HepG2 (cell line): ENCODE results near the gene RPS6KA2. TPM values are rescaled to one million over a fixed set of nuclear protein-coding genes. Genes with fewer than 3 reads are reported as not detected.

ENCODE experiments used
- ATAC-seq: fragments of 200-7000 bp; cut with Tn5 transposase; 3 replicates; pipeline ENCODE4 v1.9.1; 2020; ENCODE audit warnings: mild to moderate bottlenecking, moderate library complexity
- BruUV-seq: library from RNA; stranded (reverse); fragments of 400-500 nt; replicated peaks from 2 replicates; lab custom pipeline; 2021; lab: Mats Ljungman, UMichigan
- CTCF ChIA-PET: fragments of 300-600 bp; formaldehyde crosslinking; extraction: SDS; loops from one replicate; lab custom pipeline; 2021; ENCODE audit warnings: low total read pairs, inconsistent platforms, low intra/inter-chr PET ratio; lab: Yijun Ruan, JAX
- POLR2A ChIA-PET: fragments of 350-600 bp; sonication (Branson Sonifier 250); formaldehyde crosslinking; loops from one replicate; lab custom pipeline; 2020; ENCODE audit warnings: antibody characterized with exemption, inconsistent platforms; lab: Yijun Ruan, JAX
- DNase-seq: peaks from one replicate; pipeline ENCODE4 v3.0.0-alpha.2; 2015; ENCODE audit warnings: low spot score
- FAIRE-seq: peaks from 3 replicates; lab custom pipeline; 2011; peaks lifted over from hg19 to GRCh38; lab: Jason Lieb, UNC
- H2AFZ ChIP-seq: one replicate; pipeline ENCODE4 v1.6.1; 2011; ENCODE audit warnings: low read length, inconsistent platforms
- H3K27ac ChIP-seq: fragments of 300-600 bp; 3 replicates; pipeline ENCODE4 v1.8.0; 2011; ENCODE audit warnings: mixed run types, mild to moderate bottlenecking, mixed read lengths, low read length, inconsistent platforms; ENCODE audit not compliant: insufficient read depth; ENCODE audit errors: extremely low read length
- H3K27me3 ChIP-seq, 2 experiments: fragments of 200-600 bp in 1 of 2; 2 replicates in 1 of 2; 3 replicates in 1 of 2; pipeline versions ENCODE4 v1.6.0 to v1.8.0; 2011; ENCODE audit warnings: low read length in 2 of 2, mild to moderate bottlenecking in 2 of 2, moderate library complexity in 2 of 2, inconsistent platforms in 1 of 2; ENCODE audit not compliant: insufficient read depth in 2 of 2, control insufficient read depth in 1 of 2
- H3K36me3 ChIP-seq, 2 experiments: fragments of 200-600 bp in 1 of 2; replicated peaks in 1 of 2; 2 replicates in 1 of 2; 3 replicates in 1 of 2; pipeline versions ENCODE4 v1.5.1 to v1.8.0; 2011; ENCODE audit warnings: low read length in 2 of 2, inconsistent platforms in 1 of 2; ENCODE audit not compliant: insufficient read depth in 2 of 2, control insufficient read depth in 1 of 2
- H3K4me1 ChIP-seq: 2 replicates; pipeline ENCODE4 v1.5.1; 2012; ENCODE audit warnings: low read length, inconsistent platforms; ENCODE audit not compliant: insufficient read depth
- H3K4me2 ChIP-seq: 2 replicates; pipeline ENCODE4 v1.6.0; 2011; ENCODE audit warnings: low read depth, low read length, inconsistent platforms
- H3K4me3 ChIP-seq, 3 experiments: fragments of 200-600 bp in 1 of 3; sonication (generic), shearing (Covaris generic) in 1 of 3; replicated peaks in 1 of 3; 2 replicates each; pipeline ENCODE4 v1.5.1; 2011 to 2016; ENCODE audit warnings: low read length in 3 of 3, inconsistent platforms in 2 of 3, low read depth in 2 of 3, mild to moderate bottlenecking in 2 of 3, control low read depth in 1 of 3, mixed read lengths in 1 of 3; ENCODE audit not compliant: insufficient read depth in 1 of 3
- H3K79me2 ChIP-seq: one replicate; pipeline ENCODE4 v1.6.1; 2011; ENCODE audit warnings: low read length, inconsistent platforms; ENCODE audit not compliant: insufficient read depth
- H3K9ac ChIP-seq: 2 replicates; pipeline ENCODE4 v1.6.0; 2011; ENCODE audit warnings: mild to moderate bottlenecking, low read depth, low read length, inconsistent platforms; ENCODE audit not compliant: insufficient read depth
- H3K9me3 ChIP-seq: 2 replicates; pipeline ENCODE4 v1.5.1; 2012; ENCODE audit warnings: mild to moderate bottlenecking, low read length
- H4K20me1 ChIP-seq: 2 replicates; pipeline ENCODE4 v1.6.0; 2011; ENCODE audit warnings: inconsistent platforms, mild to moderate bottlenecking, low read length, moderate library complexity; ENCODE audit not compliant: insufficient read depth
- ARHGAP35 ChIP-seq: sonication (generic); formaldehyde crosslinking; IDR thresholded peaks from 2 replicates; pipeline ENCODE4 v1.9.0; 2022; ENCODE audit warnings: mild to moderate bottlenecking, inconsistent platforms, moderate library complexity, missing genetic modification reagents, borderline replicate concordance
- FOXK1 ChIP-seq: sonication (generic); formaldehyde crosslinking; IDR thresholded peaks from 2 replicates; pipeline ENCODE4 v1.4.0; 2020; ENCODE audit warnings: low read depth, missing genetic modification reagents, borderline replicate concordance
- HHEX ChIP-seq: IDR thresholded peaks from 2 replicates; pipeline ENCODE4 v1.6.1; 2016; ENCODE audit warnings: control low read depth
- LCORL ChIP-seq, 2 experiments: fragments of 450-650 bp in 1 of 2; sonication (generic) in 1 of 2; formaldehyde crosslinking in 1 of 2; IDR thresholded peaks; 2 replicates each; pipeline versions ENCODE4 v1.5.0 to v1.6.1; 2017 to 2020; ENCODE audit warnings: antibody characterized with exemption in 1 of 2, missing genetic modification reagents in 1 of 2
- NFE2L1 ChIP-seq: sonication (generic); formaldehyde crosslinking; IDR thresholded peaks from 2 replicates; pipeline ENCODE4 v1.4.0; 2020; ENCODE audit warnings: missing genetic modification reagents, mild to moderate bottlenecking, borderline replicate concordance
- NRL ChIP-seq: sonication (generic); formaldehyde crosslinking; IDR thresholded peaks from 2 replicates; pipeline ENCODE4 v1.5.0; 2020; ENCODE audit warnings: missing genetic modification reagents, mild to moderate bottlenecking, moderate library complexity, borderline replicate concordance
- PHF21A ChIP-seq: sonication (generic); formaldehyde crosslinking; IDR thresholded peaks from 2 replicates; pipeline ENCODE4 v1.5.0; 2020; ENCODE audit warnings: mild to moderate bottlenecking, missing genetic modification reagents
- ZFP36L2 ChIP-seq: sonication (generic); formaldehyde crosslinking; IDR thresholded peaks from 2 replicates; pipeline ENCODE4 v1.4.0; 2020; ENCODE audit warnings: missing genetic modification reagents
- ZNF143 ChIP-seq: sonication (generic); formaldehyde crosslinking; IDR thresholded peaks from 2 replicates; pipeline ENCODE4 v1.4.0; 2020; ENCODE audit warnings: missing genetic modification reagents
- WGBS: methylation state at CpG from one replicate; pipeline ENCODE4 v1.1.6; 2017; ENCODE audit warnings: low lambda C conversion rate; 5-methylcytosine and 5-hydroxymethylcytosine counted together
- in situ Hi-C: cut with HindIII; loops from 2 replicates; pipeline ENCODE4 v1.10.0; 2017; ENCODE audit warnings: low pct_unique_long_range_greater_than_20kb; ENCODE audit not compliant: extremely low pct_ligation_motif_present
- intact Hi-C: fragments of 100-400 bp; cut with micrococcal nuclease; formaldehyde crosslinking; loops from one replicate; pipeline ENCODE4 v1.10.0; 2022; ENCODE audit not compliant: unreplicated experiment
- polyA plus RNA-seq, 8 experiments: library from polyadenylated mRNA; depleted of rRNA in 3 of 8; stranded (reverse) in 7 of 8; unstranded in 1 of 8; fragments of >200 nt; fragmentation: Illumina TruSeq in 4 of 8; extraction: Trizol in 4 of 8; gene quantifications; 2 replicates each; pipeline versions ENCODE4 v1.2.1 to v1.2.3, GENCODE V29; 2011 to 2016; ENCODE audit warnings: low read depth in 4 of 8, missing spikeins in 1 of 8, mixed read lengths in 1 of 8; ENCODE audit not compliant: insufficient read depth in 1 of 8
- total RNA-seq, 5 experiments: library from RNA; depleted of rRNA; stranded (reverse); fragments of >200 nt; fragmentation: Illumina TruSeq; extraction: Trizol; gene quantifications; 2 replicates each; pipeline ENCODE4 v1.2.3, GENCODE V29; 2016; ENCODE audit warnings: low read depth in 1 of 5
- TF ChIP-seq, protein P1 (sequence below): sonication (generic); formaldehyde crosslinking; IDR thresholded peaks from 2 replicates; pipeline ENCODE4 v1.5.1; 2020; ENCODE audit warnings: missing genetic modification reagents, mild to moderate bottlenecking, borderline replicate concordance
- TF ChIP-seq, protein P2 (sequence below): sonication (generic); formaldehyde crosslinking; IDR thresholded peaks from 2 replicates; pipeline ENCODE4 v1.4.0; 2020; ENCODE audit warnings: missing genetic modification reagents
- TF ChIP-seq, protein P3 (sequence below): sonication (generic); formaldehyde crosslinking; conservative IDR thresholded peaks from 2 replicates; pipeline ENCODE4 v1.5.0; 2020; ENCODE audit warnings: missing genetic modification reagents

Gene RPS6KA2
- total and polyA plus RNA-seq, 2 of the 13 experiments (the other 11 are each of a cell fraction or from before 2014, with no cell fraction given): 0.22 to 0.38 TPM

DNA sequence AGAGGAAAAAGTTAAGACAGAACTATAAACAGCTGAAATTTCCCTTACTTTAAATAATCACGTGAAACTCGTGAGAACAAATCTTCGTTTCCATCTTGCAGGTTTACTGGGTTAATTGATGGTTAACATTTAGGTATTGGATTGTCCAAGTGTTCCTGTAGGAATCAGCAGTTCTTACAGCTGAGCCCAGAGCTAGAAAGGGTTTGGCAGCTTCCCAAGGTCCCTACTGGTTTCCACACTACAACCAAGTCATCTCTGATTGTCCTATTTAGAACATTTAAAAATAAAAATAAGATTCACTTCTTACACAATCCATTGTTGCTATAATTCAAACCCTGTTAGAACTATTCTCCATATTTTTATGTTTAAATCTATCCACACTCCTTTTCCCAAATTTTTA, 260.1 kb downstream of the RPS6KA2 start:
- no peak overlapping the region for H2AFZ ChIP-seq
- TF ChIP-seq, protein P1, sequence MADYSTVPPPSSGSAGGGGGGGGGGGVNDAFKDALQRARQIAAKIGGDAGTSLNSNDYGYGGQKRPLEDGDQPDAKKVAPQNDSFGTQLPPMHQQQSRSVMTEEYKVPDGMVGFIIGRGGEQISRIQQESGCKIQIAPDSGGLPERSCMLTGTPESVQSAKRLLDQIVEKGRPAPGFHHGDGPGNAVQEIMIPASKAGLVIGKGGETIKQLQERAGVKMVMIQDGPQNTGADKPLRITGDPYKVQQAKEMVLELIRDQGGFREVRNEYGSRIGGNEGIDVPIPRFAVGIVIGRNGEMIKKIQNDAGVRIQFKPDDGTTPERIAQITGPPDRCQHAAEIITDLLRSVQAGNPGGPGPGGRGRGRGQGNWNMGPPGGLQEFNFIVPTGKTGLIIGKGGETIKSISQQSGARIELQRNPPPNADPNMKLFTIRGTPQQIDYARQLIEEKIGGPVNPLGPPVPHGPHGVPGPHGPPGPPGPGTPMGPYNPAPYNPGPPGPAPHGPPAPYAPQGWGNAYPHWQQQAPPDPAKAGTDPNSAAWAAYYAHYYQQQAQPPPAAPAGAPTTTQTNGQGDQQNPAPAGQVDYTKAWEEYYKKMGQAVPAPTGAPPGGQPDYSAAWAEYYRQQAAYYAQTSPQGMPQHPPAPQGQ (CRISPR knock-in tag): no peak
- no peak for TF ChIP-seq ZFP36L2 (CRISPR knock-in tag)
- TF ChIP-seq, protein P2, sequence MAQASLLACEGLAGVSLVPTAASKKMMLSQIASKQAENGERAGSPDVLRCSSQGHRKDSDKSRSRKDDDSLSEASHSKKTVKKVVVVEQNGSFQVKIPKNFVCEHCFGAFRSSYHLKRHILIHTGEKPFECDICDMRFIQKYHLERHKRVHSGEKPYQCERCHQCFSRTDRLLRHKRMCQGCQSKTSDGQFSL (CRISPR knock-in tag): no peak
- TF ChIP-seq ARHGAP35 (CRISPR knock-in tag): no peak
- no peak for TF ChIP-seq ZNF143 (CRISPR knock-in tag)
- TF ChIP-seq PHF21A (CRISPR knock-in tag): no peak
- TF ChIP-seq NFE2L1: no peak
- TF ChIP-seq, protein P3, sequence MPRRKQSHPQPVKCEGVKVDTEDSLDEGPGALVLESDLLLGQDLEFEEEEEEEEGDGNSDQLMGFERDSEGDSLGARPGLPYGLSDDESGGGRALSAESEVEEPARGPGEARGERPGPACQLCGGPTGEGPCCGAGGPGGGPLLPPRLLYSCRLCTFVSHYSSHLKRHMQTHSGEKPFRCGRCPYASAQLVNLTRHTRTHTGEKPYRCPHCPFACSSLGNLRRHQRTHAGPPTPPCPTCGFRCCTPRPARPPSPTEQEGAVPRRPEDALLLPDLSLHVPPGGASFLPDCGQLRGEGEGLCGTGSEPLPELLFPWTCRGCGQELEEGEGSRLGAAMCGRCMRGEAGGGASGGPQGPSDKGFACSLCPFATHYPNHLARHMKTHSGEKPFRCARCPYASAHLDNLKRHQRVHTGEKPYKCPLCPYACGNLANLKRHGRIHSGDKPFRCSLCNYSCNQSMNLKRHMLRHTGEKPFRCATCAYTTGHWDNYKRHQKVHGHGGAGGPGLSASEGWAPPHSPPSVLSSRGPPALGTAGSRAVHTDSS (CRISPR knock-in tag): no peak
- no peak for TF ChIP-seq NRL (CRISPR knock-in tag)
- no peak for TF ChIP-seq FOXK1
- no peak for TF ChIP-seq LCORL (IDR thresholded peaks at IDR 0.05)
- TF ChIP-seq LCORL (CRISPR knock-in tag; IDR thresholded peaks at IDR 0.05): no peak
- TF ChIP-seq HHEX (CRISPR knock-in tag): no peak
- no peaks in the 10 kb centered on the region for H3K27me3 ChIP-seq
- no peak overlapping the region for H3K4me2 ChIP-seq
- DNase-seq: no peak
- CTCF ChIA-PET: no interaction called here
- H4K20me1 ChIP-seq: no peaks in the 10 kb centered on the region
- peaks cover 10 to 42% of the 10 kb centered on the region in 2 experiments for H3K36me3 ChIP-seq
- peak; percentile 8 for FAIRE-seq
- peaks cover 18% of the 10 kb centered on the region for H3K4me1 ChIP-seq
- no TSS peak for BruUV-seq
- no peak for ATAC-seq
- no peak overlapping the region for H3K27ac ChIP-seq
- 96% methylated on average over 3 of the region's 3 CpGs for WGBS
- POLR2A ChIA-PET: interaction anchor here (0.8 kb wide), 1 partner anchor 12 kb away, joined by 3 read pairs; no protein-coding TSS in a partner anchor
- H3K4me3 ChIP-seq: no peak overlapping the region
- H3K9me3 ChIP-seq: no peaks in the 10 kb centered on the region
- in situ Hi-C loops: no loop called here
- intact Hi-C loops: no loop called here
- no peak overlapping the region for H3K9ac ChIP-seq
- peaks cover 1% of the 10 kb centered on the region for H3K79me2 ChIP-seq
